GM12801 (cell line): ENCODE results near the gene SMOC2.

Experiments used
- CTCF ChIP-seq: IDR thresholded peaks from one replicate; pipeline ENCODE4 v1.5.1; 2011; ENCODE audit warnings: control low read depth; ENCODE audit not compliant: insufficient read length; ENCODE audit errors: extremely low read depth

The SMOC2 gene

DNA sequence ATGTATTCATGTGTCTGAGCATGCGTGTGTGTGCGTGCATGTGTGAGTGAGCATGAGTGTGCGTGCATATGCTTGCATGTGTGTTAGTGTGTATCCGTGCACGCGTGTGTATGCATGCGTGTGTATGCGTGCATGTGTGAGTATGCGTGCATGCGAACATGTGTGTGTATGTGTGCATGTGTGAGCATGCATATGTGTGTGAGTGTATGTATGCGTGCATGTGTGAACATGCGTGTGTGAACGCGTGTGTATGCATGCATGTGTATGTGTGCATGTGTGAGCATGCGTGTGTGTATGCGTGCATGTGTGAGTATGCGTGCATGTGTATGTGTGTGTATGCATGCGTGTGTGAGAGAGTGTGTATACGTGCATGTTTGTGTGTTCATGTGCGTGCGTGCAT is 77.9 kb downstream of the SMOC2 start:
- no peak for TF ChIP-seq CTCF

- TF ChIP-seq CTCF, result no peak
Measured at GRCh38 chr6:168520233-168520632, 79.2 kb downstream of the SMOC2 start.

DNA sequence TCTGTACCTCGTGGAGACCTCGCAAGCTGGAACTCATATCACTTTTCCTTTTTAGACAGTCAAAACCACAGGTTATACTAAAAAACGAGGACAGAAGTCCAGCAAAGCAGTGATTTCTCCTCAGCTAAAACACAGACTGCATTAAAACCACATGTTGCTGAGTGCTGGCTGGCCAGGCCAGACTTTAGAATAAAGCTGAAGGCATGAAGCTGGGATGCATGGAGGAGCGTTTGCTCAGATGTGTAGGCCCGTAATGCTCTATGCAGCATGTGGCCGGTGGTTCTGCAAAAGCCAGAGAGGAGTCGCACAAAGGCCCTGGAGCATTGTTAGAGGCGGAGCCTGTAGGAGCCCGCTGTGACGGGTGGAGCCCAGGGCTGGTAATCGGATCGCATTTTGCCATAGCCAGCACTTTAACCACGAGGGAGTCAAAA is 83.6 kb downstream of the SMOC2 start:
- TF ChIP-seq CTCF, result no peak

DNA sequence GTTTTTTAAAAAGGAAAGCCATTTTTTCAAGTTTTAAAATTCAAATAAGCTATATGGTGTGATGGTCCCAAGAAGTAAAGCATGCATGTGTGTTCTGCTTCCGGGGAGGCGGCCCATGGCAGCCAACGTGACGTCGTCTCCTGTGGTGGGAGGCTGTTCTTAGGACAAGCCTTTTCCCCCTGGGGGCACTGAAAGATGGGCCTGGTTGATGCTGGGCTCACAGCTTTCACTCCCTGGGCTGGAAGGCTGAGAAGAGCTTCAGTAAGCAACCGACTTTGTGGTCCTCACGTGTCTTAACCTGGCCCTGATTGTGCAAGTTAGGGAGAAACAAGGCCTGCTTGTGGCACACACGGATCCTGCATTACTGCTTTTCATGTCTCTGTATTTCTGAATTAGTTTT is 84.1 kb downstream of the SMOC2 start:
- no peak for TF ChIP-seq CTCF

DNA sequence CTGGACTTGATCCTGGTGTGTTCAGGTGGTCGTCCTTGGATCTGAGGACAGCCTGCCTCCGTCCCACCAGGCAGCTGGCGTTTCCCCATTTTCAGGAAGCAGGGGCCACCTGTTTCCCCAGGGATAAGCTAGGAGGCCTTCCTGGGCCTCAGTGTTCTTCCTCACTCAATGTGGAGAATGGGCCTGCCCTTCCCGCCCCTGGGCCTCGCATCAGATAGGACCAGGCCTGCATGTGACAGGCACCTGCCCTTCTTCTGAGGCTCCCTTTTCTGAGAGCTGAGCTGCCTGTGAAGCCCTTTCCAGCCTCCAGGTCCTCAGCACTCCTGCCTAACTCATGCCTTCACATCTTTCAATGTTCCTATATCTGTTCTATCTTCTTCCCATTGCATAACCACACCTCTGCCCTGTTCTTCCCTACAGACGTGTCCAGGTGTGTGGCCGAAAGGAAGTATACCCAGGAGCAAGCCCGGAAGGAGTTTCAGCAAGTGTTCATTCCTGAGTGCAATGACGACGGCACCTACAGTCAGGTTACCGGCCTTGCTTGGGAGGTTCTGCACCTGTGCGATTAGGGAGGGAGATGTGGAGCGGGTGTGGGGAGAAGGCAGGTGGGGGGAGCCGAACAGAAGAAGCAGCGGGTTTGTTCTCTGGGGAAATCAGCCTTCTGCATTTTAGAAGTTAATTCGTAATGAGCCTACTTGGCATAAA is 85.1 kb downstream of the SMOC2 start:
- TF ChIP-seq CTCF, result no peak

DNA sequence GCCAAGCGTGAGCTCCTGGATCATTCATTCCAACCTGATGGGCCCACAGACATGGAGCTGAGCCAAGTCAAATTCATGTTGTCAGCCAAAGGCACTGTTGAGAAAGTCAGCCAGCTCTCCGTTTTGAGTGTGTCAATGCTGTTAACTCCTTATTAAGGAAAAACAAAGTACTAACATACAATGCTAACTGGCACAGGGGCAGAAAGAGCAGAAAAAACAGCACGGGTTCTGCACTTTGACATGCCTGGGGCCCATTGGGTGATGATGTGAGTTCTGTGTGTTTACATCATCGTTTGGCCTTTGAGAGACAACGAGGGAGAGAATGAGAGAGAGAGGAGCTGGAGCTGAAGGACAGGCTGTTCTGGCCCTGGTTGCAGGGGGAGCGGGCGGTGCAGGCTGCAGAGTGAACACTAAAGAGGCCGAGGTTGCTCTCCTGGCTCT is 85.9 kb downstream of the SMOC2 start:
- TF ChIP-seq CTCF, result no peak

DNA sequence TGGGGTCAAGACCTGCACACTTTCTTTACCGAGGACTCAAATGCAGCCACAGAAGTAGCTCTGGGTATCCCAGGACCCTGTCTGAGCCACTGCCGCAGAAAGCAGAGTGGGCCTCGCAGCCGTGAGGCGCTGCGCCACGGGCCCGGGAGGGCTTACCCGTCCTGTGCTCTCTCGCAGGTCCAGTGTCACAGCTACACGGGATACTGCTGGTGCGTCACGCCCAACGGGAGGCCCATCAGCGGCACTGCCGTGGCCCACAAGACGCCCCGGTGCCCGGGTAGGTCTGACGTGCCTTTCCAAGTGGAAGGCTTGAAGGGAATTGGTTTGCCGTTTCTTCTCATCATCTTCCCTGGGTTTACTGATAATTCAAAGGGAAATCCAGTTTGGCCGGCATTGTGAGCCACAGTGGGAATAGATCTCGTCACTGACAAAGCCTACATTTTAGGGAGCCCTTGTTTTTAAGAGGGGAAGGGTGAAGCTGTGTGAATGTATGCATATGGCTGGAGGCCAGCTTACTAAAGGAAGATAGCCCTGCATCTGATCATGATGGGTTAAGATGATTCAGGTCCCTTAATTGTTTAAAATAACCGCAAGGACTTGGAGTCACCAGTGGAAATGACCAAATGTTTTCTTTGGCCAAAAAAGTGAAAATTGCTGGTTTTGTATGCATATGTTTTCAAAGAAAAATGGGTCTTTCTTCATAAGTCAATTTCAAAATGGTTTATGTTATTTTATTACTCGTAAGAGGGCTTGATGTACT is 86.6 kb downstream of the SMOC2 start:
- no peak for TF ChIP-seq CTCF
